Trophoblast cell (in vitro differentiated cells and primary cell): ENCODE data around the gene TXNRD2.

Experiments
- DNase-seq, 2 donors: peaks; one replicate each; pipeline ENCODE4 v3.0.0-alpha.2; 2016
- H2AFZ ChIP-seq: 2 replicates; pipeline ENCODE4 v1.6.1; 2013; ENCODE audit warnings: low read length, moderate library complexity, mild to moderate bottlenecking; ENCODE audit not compliant: insufficient read depth, poor library complexity
- H2AK5ac ChIP-seq: 2 replicates; pipeline ENCODE4 v1.6.1; 2013; ENCODE audit warnings: mild to moderate bottlenecking, low read length
- H2BK120ac ChIP-seq: 2 replicates; pipeline ENCODE4 v1.6.1; 2013; ENCODE audit warnings: low read length, mild to moderate bottlenecking, moderate library complexity; ENCODE audit not compliant: insufficient read depth, poor library complexity
- H2BK12ac ChIP-seq: 2 replicates; pipeline ENCODE4 v1.6.1; 2013; ENCODE audit warnings: mild to moderate bottlenecking, low read length, moderate library complexity
- H2BK5ac ChIP-seq: 2 replicates; pipeline ENCODE4 v1.6.1; 2013; ENCODE audit warnings: low read length, low read depth, moderate library complexity, mild to moderate bottlenecking; ENCODE audit not compliant: poor library complexity
- H3K14ac ChIP-seq: 2 replicates; pipeline ENCODE4 v1.6.1; 2013; ENCODE audit warnings: mild to moderate bottlenecking, low read length
- H3K18ac ChIP-seq: 2 replicates; pipeline ENCODE4 v1.6.1; 2013; ENCODE audit warnings: mild to moderate bottlenecking, low read length
- H3K23ac ChIP-seq: 2 replicates; pipeline ENCODE4 v1.6.1; 2013; ENCODE audit warnings: low read length
- H3K27ac ChIP-seq: 2 replicates; pipeline ENCODE4 v1.5.1; 2013; ENCODE audit warnings: low read depth, mild to moderate bottlenecking, inconsistent platforms, low read length, moderate library complexity
- H3K27me3 ChIP-seq: 2 replicates; pipeline ENCODE4 v1.6.1; 2013; ENCODE audit warnings: inconsistent platforms, mild to moderate bottlenecking, low read length, moderate library complexity; ENCODE audit not compliant: insufficient read depth
- H3K36me3 ChIP-seq, 2 experiments: 1 replicate in 1 of 2; 2 replicates in 1 of 2; pipeline ENCODE4 v1.6.1; 2013; ENCODE audit warnings: low read length in 2 of 2, mild to moderate bottlenecking in 2 of 2, moderate library complexity in 1 of 2; ENCODE audit not compliant: insufficient read depth in 2 of 2, control insufficient read depth in 1 of 2
- H3K4ac ChIP-seq: 2 replicates; pipeline ENCODE4 v1.6.1; 2013; ENCODE audit warnings: low read depth, mild to moderate bottlenecking, low read length, moderate library complexity
- H3K4me1 ChIP-seq, 2 experiments: 1 replicate in 1 of 2; 2 replicates in 1 of 2; pipeline ENCODE4 v1.6.1; 2013; ENCODE audit warnings: low read length in 2 of 2, mild to moderate bottlenecking in 2 of 2, moderate library complexity in 1 of 2; ENCODE audit not compliant: insufficient read depth in 2 of 2, control insufficient read depth in 1 of 2
- H3K4me2 ChIP-seq: 2 replicates; pipeline ENCODE4 v1.6.1; 2013; ENCODE audit warnings: inconsistent platforms, mild to moderate bottlenecking, low read length, moderate library complexity
- H3K4me3 ChIP-seq: 2 replicates; pipeline ENCODE4 v1.5.1; 2013; ENCODE audit warnings: mild to moderate bottlenecking, low read depth, low read length, inconsistent platforms
- H3K79me1 ChIP-seq: one replicate; pipeline ENCODE4 v1.6.1; 2013; ENCODE audit warnings: low read length
- H3K79me2 ChIP-seq: 2 replicates; pipeline ENCODE4 v1.6.1; 2013; ENCODE audit warnings: low read length, mild to moderate bottlenecking; ENCODE audit not compliant: control insufficient read depth, insufficient read depth, poor library complexity
- H3K9ac ChIP-seq: 2 replicates; pipeline ENCODE4 v1.6.1; 2013; ENCODE audit warnings: mild to moderate bottlenecking, low read length
- H3K9me3 ChIP-seq: 2 replicates; pipeline ENCODE4 v1.6.1; 2013; ENCODE audit warnings: low read depth, mild to moderate bottlenecking, control low read depth, inconsistent platforms, low read length; ENCODE audit not compliant: insufficient read depth
- H4K12ac ChIP-seq: 2 replicates; pipeline ENCODE4 v1.6.1; 2013; ENCODE audit warnings: low read depth, mild to moderate bottlenecking, low read length, moderate library complexity
- H4K8ac ChIP-seq: 2 replicates; pipeline ENCODE4 v1.6.1; 2013; ENCODE audit warnings: low read depth, mild to moderate bottlenecking, low read length, moderate library complexity
- H4K91ac ChIP-seq: one replicate; pipeline ENCODE4 v1.6.1; 2013; ENCODE audit warnings: low read depth, mild to moderate bottlenecking, low read length, moderate library complexity
- WGBS: extraction: QIAGEN DNeasy Blood & Tissue Kit; methylation state at CpG from one replicate; pipeline ENCODE4 v1.1.7; 2013; ENCODE audit warnings: missing lambda C conversion rate; ENCODE audit not compliant: insufficient read length, insufficient coverage; ENCODE audit errors: extremely low coverage; 5-methylcytosine and 5-hydroxymethylcytosine counted together

TXNRD2 gene

GRCh38 chr22:19898831-19899567 is 42.6 kb downstream of the TXNRD2 start:
- Histone ChIP-seq H2AK5ac (no peak overlapping the region), H3K4me1 (peaks cover 10 to 22% of the 10 kb centered on the region in 2 experiments), H3K23ac (no peak overlapping the region), H3K14ac (no peak overlapping the region), H3K9ac (no peak overlapping the region), H3K4me3 (no peak overlapping the region), H4K12ac (no peak overlapping the region), H3K9me3 (no peaks in the 10 kb centered on the region), H4K91ac (peak overlapping the region; percentile 22), H4K8ac (no peak overlapping the region), H3K4me2 (no peak overlapping the region), H3K27ac (no peak overlapping the region), H3K79me1 (peaks cover 12% of the 10 kb centered on the region), H2AFZ (no peak overlapping the region), H2BK5ac (no peak overlapping the region), H2BK12ac (peak overlapping the region; percentile 19), H3K4ac (no peak overlapping the region), H3K27me3 (no peaks in the 10 kb centered on the region), H3K36me3 (no peaks in the 10 kb centered on the region), H3K18ac (no peak overlapping the region), H2BK120ac (no peak overlapping the region), H3K79me2 (no peaks in the 10 kb centered on the region)
- WGBS = no CpG with 5 or more reads among the region's 16 CpGs
- peak; percentile 66 to 75 for DNase-seq

- H3K18ac ChIP-seq = no peak overlapping the region
- H3K27ac ChIP-seq = no peak overlapping the region
- peaks cover 17% of the 10 kb centered on the region for H3K79me1 ChIP-seq
- H3K4me1 ChIP-seq = peaks cover 5 to 20% of the 10 kb centered on the region in 2 experiments
- H4K91ac ChIP-seq = no peak overlapping the region
- no peak overlapping the region for H3K14ac ChIP-seq
- H3K23ac ChIP-seq = no peak overlapping the region
- no peaks in the 10 kb centered on the region for H3K27me3 ChIP-seq
- DNase-seq = no peak
- H2BK120ac ChIP-seq = no peak overlapping the region
- H3K9ac ChIP-seq = no peak overlapping the region
- no peak overlapping the region for H3K4me2 ChIP-seq
- no peak overlapping the region for H3K4me3 ChIP-seq
- H3K9me3 ChIP-seq = no peaks in the 10 kb centered on the region
- H3K4ac ChIP-seq = no peak overlapping the region
- no peak overlapping the region for H4K8ac ChIP-seq
- WGBS = no CpG with 5 or more reads among the region's 7 CpGs
- no peak overlapping the region for H2AK5ac ChIP-seq
- H4K12ac ChIP-seq = no peak overlapping the region
- no peak overlapping the region for H2BK5ac ChIP-seq
- H3K79me2 ChIP-seq = peaks cover 2% of the 10 kb centered on the region
- no peaks in the 10 kb centered on the region for H3K36me3 ChIP-seq
- H2AFZ ChIP-seq = no peak overlapping the region
- no peak overlapping the region for H2BK12ac ChIP-seq
These were observed 43.5 kb downstream of the TXNRD2 start for GRCh38 chr22:19898145-19898544.

DNA sequence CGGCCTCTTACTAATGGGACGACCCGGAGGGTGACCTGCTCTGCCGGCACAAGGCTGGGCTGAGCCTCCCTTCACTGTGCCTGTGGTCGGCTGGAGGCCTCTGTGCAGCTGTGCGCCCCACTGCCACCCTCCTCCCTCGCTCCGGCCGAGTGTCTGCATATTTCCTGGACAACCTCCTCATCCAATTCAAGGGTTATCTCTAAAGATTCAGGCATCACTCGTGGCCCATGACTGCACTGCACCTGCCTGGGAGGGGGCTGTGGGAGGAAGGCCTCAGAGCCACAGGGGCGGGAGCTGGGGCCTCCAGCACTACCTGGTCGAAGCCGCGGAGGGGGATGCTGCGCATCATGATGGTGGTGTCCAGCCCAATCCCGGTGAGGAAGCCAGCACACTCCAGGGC is 43.9 kb downstream of the TXNRD2 start:
- H3K4me1 ChIP-seq = peaks cover 7 to 20% of the 10 kb centered on the region in 2 experiments
- no peak overlapping the region for H4K12ac ChIP-seq
- peaks cover 6% of the 10 kb centered on the region for H3K79me2 ChIP-seq
- no peaks in the 10 kb centered on the region for H3K36me3 ChIP-seq
- no peaks in the 10 kb centered on the region for H3K27me3 ChIP-seq
- H3K9me3 ChIP-seq = no peaks in the 10 kb centered on the region
- H2BK12ac ChIP-seq = peak overlapping the region; percentile 38
- peak overlapping the region; percentile 27 for H2AK5ac ChIP-seq
- no peak overlapping the region for H2AFZ ChIP-seq
- H3K9ac ChIP-seq = no peak overlapping the region
- H3K14ac ChIP-seq = no peak overlapping the region
- H3K4ac ChIP-seq = no peak overlapping the region
- no peak overlapping the region for H3K18ac ChIP-seq
- no CpG with 5 or more reads among the region's 16 CpGs for WGBS
- H3K23ac ChIP-seq = no peak overlapping the region
- H3K4me3 ChIP-seq = no peak overlapping the region
- H3K27ac ChIP-seq = no peak overlapping the region
- no peak overlapping the region for H4K91ac ChIP-seq
- H3K79me1 ChIP-seq = peaks cover 18% of the 10 kb centered on the region
- H2BK120ac ChIP-seq = no peak overlapping the region
- no peak for DNase-seq
- no peak overlapping the region for H3K4me2 ChIP-seq
- H4K8ac ChIP-seq = no peak overlapping the region
- no peak overlapping the region for H2BK5ac ChIP-seq

GRCh38 chr22:19896665-19897355 is 44.8 kb downstream of the TXNRD2 start:
- Histone ChIP-seq H4K8ac (no peak overlapping the region), H2BK12ac (peak overlapping the region; percentile 75), H3K27me3 (no peaks in the 10 kb centered on the region), H3K79me1 (peaks cover 23% of the 10 kb centered on the region), H2BK5ac (no peak overlapping the region), H3K18ac (no peak overlapping the region), H3K36me3 (no peaks in the 10 kb centered on the region), H3K4me1 (peaks cover 14 to 27% of the 10 kb centered on the region in 2 experiments), H4K91ac (peak overlapping the region; percentile 52), H3K14ac (no peak overlapping the region), H2AFZ (no peak overlapping the region), H3K23ac (no peak overlapping the region), H3K4me3 (no peak overlapping the region), H2BK120ac (no peak overlapping the region), H3K4me2 (no peak overlapping the region), H2AK5ac (peak overlapping the region; percentile 21), H4K12ac (no peak overlapping the region), H3K9ac (no peak overlapping the region), H3K27ac (no peak overlapping the region), H3K4ac (no peak overlapping the region), H3K79me2 (peaks cover 7% of the 10 kb centered on the region), H3K9me3 (no peaks in the 10 kb centered on the region)
- DNase-seq = no peak
- WGBS = no CpG with 5 or more reads among the region's 15 CpGs
